ENCODE data around the gene FBXL7.

FBXL7 gene

GRCh38 chr5:15789642-15790041 is 289.7 kb downstream of the FBXL7 start:
- no peak for DNase-seq (ENCODE audit: low read depth)
- H3K4me3 ChIP-seq (ENCODE audit: low read depth, low read length), result no peak overlapping the region
- TF ChIP-seq, protein P1, sequence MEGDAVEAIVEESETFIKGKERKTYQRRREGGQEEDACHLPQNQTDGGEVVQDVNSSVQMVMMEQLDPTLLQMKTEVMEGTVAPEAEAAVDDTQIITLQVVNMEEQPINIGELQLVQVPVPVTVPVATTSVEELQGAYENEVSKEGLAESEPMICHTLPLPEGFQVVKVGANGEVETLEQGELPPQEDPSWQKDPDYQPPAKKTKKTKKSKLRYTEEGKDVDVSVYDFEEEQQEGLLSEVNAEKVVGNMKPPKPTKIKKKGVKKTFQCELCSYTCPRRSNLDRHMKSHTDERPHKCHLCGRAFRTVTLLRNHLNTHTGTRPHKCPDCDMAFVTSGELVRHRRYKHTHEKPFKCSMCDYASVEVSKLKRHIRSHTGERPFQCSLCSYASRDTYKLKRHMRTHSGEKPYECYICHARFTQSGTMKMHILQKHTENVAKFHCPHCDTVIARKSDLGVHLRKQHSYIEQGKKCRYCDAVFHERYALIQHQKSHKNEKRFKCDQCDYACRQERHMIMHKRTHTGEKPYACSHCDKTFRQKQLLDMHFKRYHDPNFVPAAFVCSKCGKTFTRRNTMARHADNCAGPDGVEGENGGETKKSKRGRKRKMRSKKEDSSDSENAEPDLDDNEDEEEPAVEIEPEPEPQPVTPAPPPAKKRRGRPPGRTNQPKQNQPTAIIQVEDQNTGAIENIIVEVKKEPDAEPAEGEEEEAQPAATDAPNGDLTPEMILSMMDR (conservative IDR thresholded peaks at IDR 0.05; ENCODE audit: low read depth, low read length), result no peak

GRCh38 chr5:15790446-15791018 is 290.6 kb downstream of the FBXL7 start:
- TF ChIP-seq, protein P1 (conservative IDR thresholded peaks at IDR 0.05; ENCODE audit: low read depth, low read length), result no peak
- no peak overlapping the region for H3K4me3 ChIP-seq (ENCODE audit: low read depth, low read length)
- no peak for DNase-seq (ENCODE audit: low read depth)

- TF ChIP-seq, protein P1 (conservative IDR thresholded peaks at IDR 0.05; ENCODE audit: low read depth, low read length), result peak; percentile 34
- DNase-seq (ENCODE audit: low read depth), result peak; percentile 55
- H3K4me3 ChIP-seq (ENCODE audit: low read depth, low read length), result no peak overlapping the region
Observed at GRCh38 chr5:15791274-15791673, 291.3 kb downstream of the FBXL7 start.

GRCh38 chr5:15791859-15792258 is 291.9 kb downstream of the FBXL7 start:
- no peak for DNase-seq (ENCODE audit: low read depth)
- no peak overlapping the region for H3K4me3 ChIP-seq (ENCODE audit: low read depth, low read length)
- TF ChIP-seq, protein P1 (conservative IDR thresholded peaks at IDR 0.05; ENCODE audit: low read depth, low read length), result no peak

- TF ChIP-seq, protein P1 (conservative IDR thresholded peaks at IDR 0.05; ENCODE audit: low read depth, low read length), result peak; percentile 45
- H3K4me3 ChIP-seq (ENCODE audit: low read depth, low read length), result no peak overlapping the region
- DNase-seq (ENCODE audit: low read depth), result peak; percentile 64
Observed at GRCh38 chr5:15794052-15794985, 294.3 kb downstream of the FBXL7 start.

DNA sequence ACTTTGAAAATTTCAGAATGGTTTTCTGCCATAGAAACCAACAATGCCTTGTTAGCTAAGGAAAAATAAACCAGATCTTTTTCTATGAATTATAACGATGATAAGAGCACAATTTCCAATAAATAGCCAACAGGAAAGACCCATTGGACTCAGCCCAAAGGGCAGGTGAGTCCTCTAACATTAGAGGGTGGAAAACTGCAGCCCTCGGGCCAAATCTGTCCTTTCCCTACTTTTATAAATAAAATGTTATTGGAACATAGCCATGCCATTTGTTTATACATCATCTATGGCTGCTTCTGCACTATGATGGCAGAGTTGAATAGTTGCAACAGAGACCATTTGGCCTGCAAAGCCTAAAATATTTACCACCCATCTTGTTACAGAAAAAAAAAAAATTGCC is 296.1 kb downstream of the FBXL7 start:
- TF ChIP-seq, protein P1 (conservative IDR thresholded peaks at IDR 0.05; ENCODE audit: low read depth, low read length), result no peak
- DNase-seq (ENCODE audit: low read depth), result no peak
- H3K4me3 ChIP-seq (ENCODE audit: low read depth, low read length), result no peak overlapping the region
